Mammary epithelial cell (primary cell): ENCODE measurements around the gene PDE8B.

Source experiments
- CTCF ChIP-seq, 2 donors: IDR thresholded peaks in 1 of 2; conservative IDR thresholded peaks in 1 of 2; 2 replicates each; pipeline ENCODE4 v1.5.1; 2011 to 2012; ENCODE audit warnings: inconsistent platforms in 2 of 2, low read length in 2 of 2, mild to moderate bottlenecking in 2 of 2, control low read depth in 1 of 2, low read depth in 1 of 2; ENCODE audit not compliant: insufficient read depth in 1 of 2; ENCODE audit errors: extremely low read depth in 1 of 2
- EZH2 ChIP-seq: IDR thresholded peaks from 2 replicates; pipeline ENCODE4 v1.6.1; 2012; ENCODE audit warnings: low read length, inconsistent platforms, borderline replicate concordance

GRCh38 chr5:77367741-77368140 is 157.3 kb downstream of the PDE8B start:
- TF ChIP-seq EZH2 (no peak), CTCF (conservative IDR thresholded peaks at IDR 0.05 in 1 of 2, IDR thresholded peaks at IDR 0.05 in 1 of 2; ENCODE audit: extremely low read depth in 1 of 2, insufficient read depth in 1 of 2, low read depth in 1 of 2, low read length in 2 of 2) (no peak)
